ENCODE measurements around the gene MGAT5.
A peak's percentile ranks its signal among the peaks of the same experiment; 100 is the strongest.
"Not testable (repeated sequence)": the region's sequence is repeated elsewhere in the genome, so short reads cannot be mapped to it uniquely, and the experiment has no call there.

Gene MGAT5

GRCh38 chr2:134457353-134457752, 203.5 kb downstream of the MGAT5 start:
- DNase-seq = no peak

- no peak for DNase-seq
These were observed 204.0 kb downstream of the MGAT5 start for GRCh38 chr2:134457765-134458472.

- DNase-seq = no peak
These were observed 204.6 kb downstream of the MGAT5 start for GRCh38 chr2:134458473-134458853.

- no peak for DNase-seq
These were observed 205.1 kb downstream of the MGAT5 start for GRCh38 chr2:134458950-134459349.

GRCh38 chr2:134459706-134460406, 206.0 kb downstream of the MGAT5 start:
- no peak for DNase-seq

GRCh38 chr2:134460583-134460998, 206.7 kb downstream of the MGAT5 start:
- peak; percentile 39 for DNase-seq

- no peak for DNase-seq
These were observed 207.6 kb downstream of the MGAT5 start for GRCh38 chr2:134461511-134461910.

GRCh38 chr2:134462275-134462674, 208.4 kb downstream of the MGAT5 start:
- no peak for DNase-seq

- DNase-seq = no peak
These were observed 209.2 kb downstream of the MGAT5 start for GRCh38 chr2:134462791-134463698.

GRCh38 chr2:134463699-134464022, 209.8 kb downstream of the MGAT5 start:
- DNase-seq = no peak

GRCh38 chr2:134465228-134466105, 211.6 kb downstream of the MGAT5 start:
- DNase-seq = no peak

GRCh38 chr2:134466141-134466540, 212.3 kb downstream of the MGAT5 start:
- peak; percentile 37 for DNase-seq

GRCh38 chr2:134468164-134468563, 214.3 kb downstream of the MGAT5 start:
- no peak for DNase-seq

GRCh38 chr2:134468776-134469175, 214.9 kb downstream of the MGAT5 start:
- DNase-seq = no peak

GRCh38 chr2:134469516-134470115, 215.7 kb downstream of the MGAT5 start:
- no peak for DNase-seq

- no peak for DNase-seq
These were observed 216.8 kb downstream of the MGAT5 start for GRCh38 chr2:134470561-134471168.

- DNase-seq = not testable (repeated sequence)
These were observed 223.1 kb downstream of the MGAT5 start for GRCh38 chr2:134476982-134477381.

GRCh38 chr2:134479696-134480330, 225.9 kb downstream of the MGAT5 start:
- no peak for DNase-seq

GRCh38 chr2:134482131-134482723, 228.4 kb downstream of the MGAT5 start:
- no peak for DNase-seq

GRCh38 chr2:134482766-134483340, 229.0 kb downstream of the MGAT5 start:
- DNase-seq = no peak

Data from CD4-positive, alpha-beta T cell treated with Interleukin-17A for 1 hour (primary cell).